ENCODE data around the gene RLBP1.
A peak's percentile ranks its signal among the peaks of the same experiment; 100 is the strongest.

RLBP1 gene

GRCh38 chr15:89177633-89178306, 43.6 kb downstream of the RLBP1 start:
- DNase-seq (ENCODE audit: low read depth), result peak; percentile 28

DNA sequence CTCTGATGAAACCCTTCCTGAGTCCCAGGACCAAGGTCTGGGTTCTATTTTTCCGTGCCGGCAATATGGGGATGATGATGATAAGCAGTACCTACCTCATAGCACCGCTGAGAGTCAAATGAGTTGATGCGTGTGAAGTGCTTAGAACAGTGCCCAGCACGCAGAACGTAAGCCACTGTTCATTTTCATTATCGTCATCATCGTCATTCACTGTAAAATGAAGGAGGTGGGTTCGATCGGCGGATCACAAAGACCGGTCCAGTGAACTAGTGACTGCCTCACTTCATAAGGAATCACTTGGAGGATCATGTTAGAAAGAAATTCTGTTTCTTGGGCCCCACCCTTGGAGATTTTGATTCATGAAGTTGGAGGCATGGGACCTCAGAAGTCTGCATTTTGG, 44.3 kb downstream of the RLBP1 start:
- DNase-seq (ENCODE audit: low read depth), result no peak

DNA sequence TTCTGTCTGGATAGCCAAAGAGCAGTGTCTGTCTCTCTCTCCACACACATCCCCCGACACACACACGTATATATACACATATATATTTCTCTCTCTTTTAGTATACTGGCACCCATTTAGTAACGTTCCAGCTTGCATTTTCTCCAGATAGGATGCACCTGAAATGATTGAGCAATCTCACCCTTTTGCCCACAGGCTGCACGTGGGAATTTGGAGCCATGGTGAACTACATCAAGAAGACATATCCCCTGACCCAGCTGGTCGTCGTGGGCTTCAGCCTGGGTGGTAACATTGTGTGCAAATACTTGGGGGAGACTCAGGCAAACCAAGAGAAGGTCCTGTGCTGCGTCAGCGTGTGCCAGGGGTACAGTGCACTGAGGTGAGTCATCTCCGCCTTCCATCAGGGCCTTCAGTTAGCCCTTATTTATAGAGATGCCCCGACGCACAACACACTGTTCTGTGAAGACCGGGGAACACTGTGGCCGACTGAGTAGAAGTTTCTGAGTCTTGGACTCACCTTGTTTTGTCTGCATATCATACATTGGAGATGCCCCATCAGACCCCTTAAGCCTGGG, 45.7 kb downstream of the RLBP1 start:
- DNase-seq (ENCODE audit: low read depth), result no peak

DNA sequence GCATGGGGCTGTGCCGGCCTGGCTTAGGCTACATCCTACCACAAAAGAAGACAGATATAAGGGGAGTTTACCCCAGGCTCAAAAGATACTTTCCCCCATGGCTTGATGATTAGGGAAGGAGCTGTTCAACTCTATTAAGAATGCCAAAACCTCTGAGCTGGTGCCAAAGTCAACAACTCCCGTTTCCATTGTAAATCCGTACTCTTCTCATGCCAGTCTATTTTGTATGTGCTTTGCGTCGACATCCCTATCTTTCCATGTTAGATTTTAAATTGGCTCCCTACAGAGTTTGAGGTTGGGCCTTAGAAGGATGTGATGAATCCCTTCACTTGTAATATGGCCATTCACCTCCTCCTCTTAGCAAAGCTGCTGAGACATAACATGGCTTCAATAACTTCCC, 46.9 kb downstream of the RLBP1 start:
- DNase-seq (ENCODE audit: low read depth), result no peak

- DNase-seq (ENCODE audit: low read depth), result no peak
Measured at GRCh38 chr15:89172921-89173320, 48.5 kb downstream of the RLBP1 start.

DNA sequence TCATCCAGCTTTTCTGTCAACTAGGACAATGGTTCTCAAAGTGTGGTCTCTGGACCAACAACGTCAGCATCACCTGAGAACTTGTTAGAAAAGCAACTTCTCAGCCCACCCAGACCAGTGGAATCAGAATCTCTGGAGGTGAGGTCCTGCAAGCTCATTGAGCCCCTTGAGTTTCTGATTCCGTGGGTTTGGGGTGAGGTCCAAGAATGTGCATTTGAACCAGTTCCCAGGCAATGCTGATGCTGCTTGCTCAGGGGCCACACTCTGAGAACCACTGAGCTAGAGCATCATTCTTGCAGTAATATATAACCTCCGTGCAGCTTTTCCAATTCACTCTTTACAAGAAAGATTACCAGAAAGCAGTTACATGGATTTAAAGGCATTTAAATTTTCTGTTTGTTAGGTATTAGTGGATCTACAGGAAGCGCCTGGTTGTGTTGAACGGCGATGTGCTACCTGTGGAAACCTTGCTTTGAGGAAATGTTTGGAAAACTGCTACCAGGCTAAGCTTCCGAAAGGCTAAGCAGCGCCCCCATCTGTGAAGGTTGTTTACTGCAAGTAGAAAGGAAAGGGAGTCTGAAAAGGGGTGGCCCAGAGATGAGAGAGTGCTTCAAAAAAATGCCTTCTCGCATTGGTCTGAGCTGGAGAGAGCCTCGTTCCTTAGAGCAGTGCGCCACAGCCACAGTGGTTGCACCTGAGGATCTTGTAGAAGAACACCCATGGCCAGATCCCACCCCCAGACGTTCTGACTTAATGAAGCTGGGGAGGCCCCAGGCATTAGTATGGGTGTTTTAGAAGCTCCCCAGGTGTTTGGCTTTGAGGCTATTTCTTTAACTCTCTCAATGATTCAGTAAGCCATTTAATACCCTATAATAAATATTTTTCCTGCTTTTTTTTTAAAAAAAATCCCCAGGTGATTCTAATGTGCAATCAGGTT, 50.0 kb downstream of the RLBP1 start:
- no peak for DNase-seq (ENCODE audit: low read depth)

GRCh38 chr15:89170364-89170763, 51.0 kb downstream of the RLBP1 start:
- no peak for DNase-seq (ENCODE audit: low read depth)

GRCh38 chr15:89168316-89168833, 53.0 kb downstream of the RLBP1 start:
- no peak for DNase-seq (ENCODE audit: low read depth)

DNA sequence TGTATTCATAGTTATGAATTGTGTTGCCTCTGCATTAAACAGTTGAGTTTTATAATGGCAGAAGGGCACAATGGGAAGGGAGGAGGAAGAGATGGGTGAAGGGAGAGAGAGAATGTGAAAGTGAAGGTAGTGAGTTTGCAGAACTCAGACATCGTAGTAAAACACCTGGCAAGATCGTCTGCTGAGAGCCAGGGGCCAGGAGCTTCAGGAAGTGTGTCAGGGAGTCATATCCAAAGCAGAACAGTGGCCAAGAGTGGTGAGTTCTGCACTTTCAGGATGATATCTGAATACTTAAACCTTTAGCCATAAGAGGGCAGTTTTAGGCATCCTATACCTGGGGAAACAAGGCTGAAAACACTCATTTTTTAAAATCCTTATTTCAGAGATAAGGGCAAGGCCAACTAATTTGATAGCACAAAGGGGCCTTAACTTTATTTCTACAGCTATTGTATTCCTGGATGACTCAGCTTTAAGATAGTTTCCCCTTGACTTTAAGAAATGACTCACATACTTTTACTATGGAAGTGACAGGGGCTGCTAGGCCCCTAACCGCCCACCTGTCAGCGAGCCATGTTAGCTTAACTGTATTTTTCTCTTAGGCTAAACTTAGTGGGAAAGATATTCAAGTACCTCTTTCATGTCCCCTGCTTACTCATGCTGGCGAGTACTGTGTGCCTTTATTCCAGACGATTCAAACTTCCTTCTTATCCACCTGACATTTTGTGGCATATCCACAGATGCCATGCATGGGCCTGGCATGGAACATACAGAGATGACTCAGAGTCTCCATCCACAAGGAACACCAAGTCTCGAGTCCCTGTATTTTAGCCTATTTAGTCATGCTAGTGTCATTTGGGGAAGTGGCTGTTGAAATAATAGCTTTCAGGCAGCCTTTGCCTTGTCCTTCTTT, 53.9 kb downstream of the RLBP1 start:
- DNase-seq (ENCODE audit: low read depth), result peak; percentile 61

- no peak for DNase-seq (ENCODE audit: low read depth)
Measured at GRCh38 chr15:89165677-89166076, 55.7 kb downstream of the RLBP1 start.

GRCh38 chr15:89164712-89165211, 56.6 kb downstream of the RLBP1 start:
- no peak for DNase-seq (ENCODE audit: low read depth)

- no peak for DNase-seq (ENCODE audit: low read depth)
Measured at GRCh38 chr15:89163271-89164055, 57.9 kb downstream of the RLBP1 start.

GRCh38 chr15:89161666-89162065, 59.7 kb downstream of the RLBP1 start:
- no peak for DNase-seq (ENCODE audit: low read depth)

Measured in stimulated activated CD4-positive, alpha-beta T cell treated with anti-CD3 and anti-CD28 coated beads, Interleukin-2, amount 100 ng/mL, for 4 hours (primary cell).